ENCODE measurements around the gene SLC25A47.
"Not testable (repeated sequence)": the region's sequence is repeated elsewhere in the genome, so short reads cannot be mapped to it uniquely, and the experiment has no call there.

Gene SLC25A47

DNA sequence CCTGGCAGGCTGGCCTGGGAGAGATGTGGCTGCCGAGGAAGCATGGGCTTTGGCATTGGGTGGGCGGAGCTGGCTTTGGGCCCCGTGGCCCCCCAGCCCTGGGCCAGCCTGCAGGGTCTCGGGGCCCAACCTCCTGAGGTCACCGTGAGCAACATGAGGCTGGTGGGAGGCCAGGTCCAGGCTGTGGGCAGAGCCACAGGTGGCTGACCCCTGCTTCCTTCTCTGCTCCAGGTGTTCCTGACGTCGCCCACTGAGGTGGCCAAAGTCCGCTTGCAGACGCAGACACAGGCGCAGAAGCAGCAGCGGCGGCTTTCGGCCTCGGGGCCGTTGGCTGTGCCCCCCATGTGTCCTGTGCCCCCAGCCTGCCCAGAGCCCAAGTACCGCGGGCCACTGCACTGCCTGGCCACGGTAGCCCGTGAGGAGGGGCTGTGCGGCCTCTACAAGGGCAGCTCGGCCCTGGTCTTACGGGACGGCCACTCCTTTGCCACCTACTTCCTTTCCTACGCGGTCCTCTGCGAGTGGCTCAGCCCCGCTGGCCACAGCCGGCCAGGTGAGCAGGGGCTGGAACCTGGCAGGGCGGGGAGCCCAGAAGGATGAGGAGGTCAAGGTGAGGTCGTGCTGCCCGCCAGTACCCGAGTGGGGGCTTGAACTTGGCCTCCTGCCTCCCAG lies 5.5 kb downstream of the SLC25A47 start:
- DNase-seq, result no peak

DNA sequence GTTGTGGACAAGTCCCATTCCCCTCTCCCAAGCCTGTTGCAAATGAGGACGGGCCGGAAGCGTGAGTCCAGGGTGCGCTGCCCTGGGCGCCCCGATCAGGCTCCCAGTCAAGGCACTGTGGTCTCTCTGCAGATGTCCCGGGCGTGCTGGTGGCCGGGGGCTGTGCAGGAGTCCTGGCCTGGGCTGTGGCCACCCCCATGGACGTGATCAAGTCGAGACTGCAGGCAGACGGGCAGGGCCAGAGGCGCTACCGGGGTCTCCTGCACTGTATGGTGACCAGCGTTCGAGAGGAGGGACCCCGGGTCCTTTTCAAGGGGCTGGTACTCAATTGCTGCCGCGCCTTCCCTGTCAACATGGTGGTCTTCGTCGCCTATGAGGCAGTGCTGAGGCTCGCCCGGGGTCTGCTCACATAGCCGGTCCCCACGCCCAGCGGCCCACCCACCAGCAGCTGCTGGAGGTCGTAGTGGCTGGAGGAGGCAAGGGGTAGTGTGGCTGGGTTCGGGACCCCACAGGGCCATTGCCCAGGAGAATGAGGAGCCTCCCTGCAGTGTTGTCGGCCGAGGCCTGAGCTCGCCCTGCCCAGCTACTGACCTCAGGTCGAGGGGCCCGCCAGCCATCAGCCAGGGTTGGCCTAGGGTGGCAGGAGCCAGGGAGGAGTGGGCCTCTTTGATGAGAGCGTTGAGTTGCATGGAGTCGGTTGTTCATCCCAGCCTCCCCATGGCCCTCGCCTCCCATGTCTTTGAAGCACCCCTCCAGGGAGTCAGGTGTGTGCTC lies 6.3 kb downstream of the SLC25A47 start:
- DNase-seq, result no peak

DNA sequence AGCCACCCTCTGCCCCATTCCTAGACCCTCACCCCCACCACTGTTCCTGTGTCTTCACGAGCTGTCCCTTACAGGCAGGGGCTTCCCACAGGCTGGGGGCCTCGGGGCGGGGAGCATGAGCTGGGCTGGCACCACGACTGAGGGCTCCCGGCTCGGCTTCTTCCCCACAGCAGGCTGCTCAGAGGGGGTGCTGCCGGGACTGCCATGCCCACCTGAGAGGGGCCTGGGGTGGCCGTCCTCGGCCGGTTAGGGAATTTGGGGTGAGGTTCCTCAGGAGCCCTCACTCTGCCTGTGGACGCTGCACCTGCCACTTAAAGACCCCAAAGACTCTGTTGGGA lies 6.8 kb downstream of the SLC25A47 start:
- no peak for DNase-seq

GRCh38 chr14:100330388-100330931 lies 7.3 kb downstream of the SLC25A47 start:
- DNase-seq, result peak; percentile 33

- no peak for DNase-seq
These were observed 9.0 kb downstream of the SLC25A47 start for GRCh38 chr14:100332071-100332639.

GRCh38 chr14:100332797-100333196 lies 9.7 kb downstream of the SLC25A47 start:
- peak; percentile 90 for DNase-seq

DNA sequence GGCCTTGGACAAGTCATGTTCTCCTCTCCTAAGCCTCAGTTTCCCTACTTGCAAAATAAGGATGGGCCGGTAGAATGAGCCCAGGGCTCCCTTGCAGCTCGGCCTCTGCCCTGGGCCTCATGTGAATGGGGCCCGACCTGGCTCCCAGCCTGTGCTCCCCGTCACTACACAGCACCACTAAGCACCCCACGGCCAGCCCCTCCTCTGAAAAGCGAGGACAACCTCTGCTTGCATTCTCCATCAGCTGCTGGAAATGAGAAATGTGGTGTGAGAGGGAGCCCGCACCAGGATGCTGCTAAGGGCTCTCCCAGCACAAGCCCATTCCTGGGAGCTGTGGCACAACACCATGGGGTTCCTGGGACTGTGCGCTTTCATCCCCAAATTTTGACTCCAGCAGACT lies 10.2 kb downstream of the SLC25A47 start:
- no peak for DNase-seq

DNA sequence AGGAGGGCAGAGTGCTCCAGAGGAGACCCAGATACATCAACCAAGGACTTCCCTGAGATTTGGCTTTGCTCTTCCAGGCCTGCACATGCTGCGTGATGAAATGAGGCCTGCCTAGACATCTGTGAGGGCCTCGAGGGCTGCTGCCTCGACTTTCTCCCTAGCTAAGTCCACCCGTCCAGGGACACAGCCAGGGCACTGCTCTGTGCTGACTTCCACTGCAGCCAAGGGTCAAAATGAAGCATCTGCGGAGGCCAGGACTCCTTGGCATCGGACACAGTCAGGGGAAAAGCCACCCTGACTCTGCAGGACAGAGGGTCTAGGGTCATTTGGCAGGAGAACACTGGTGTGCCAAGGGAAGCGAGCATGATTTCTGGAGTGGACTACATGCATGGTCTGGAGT lies 10.7 kb downstream of the SLC25A47 start:
- DNase-seq, result no peak

DNA sequence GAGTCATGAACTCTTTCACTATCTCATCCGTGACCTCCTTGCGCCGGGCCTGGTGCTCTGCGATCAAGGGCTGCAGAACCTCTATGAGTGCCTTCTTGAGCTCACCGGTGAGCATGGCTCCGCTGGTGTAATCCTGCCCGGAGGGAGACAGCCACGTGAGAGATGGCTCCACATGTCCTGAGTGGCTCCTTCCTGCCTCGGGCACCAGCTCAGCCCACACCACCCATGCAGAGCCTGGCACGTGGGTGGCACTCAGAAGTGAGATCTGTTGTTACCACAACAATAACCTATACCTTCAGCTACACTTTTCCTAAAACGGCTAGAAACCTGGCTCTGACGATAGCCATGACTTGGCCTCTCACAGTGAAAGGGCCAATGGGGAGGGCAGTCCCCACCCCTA lies 11.8 kb downstream of the SLC25A47 start:
- DNase-seq, result no peak

DNA sequence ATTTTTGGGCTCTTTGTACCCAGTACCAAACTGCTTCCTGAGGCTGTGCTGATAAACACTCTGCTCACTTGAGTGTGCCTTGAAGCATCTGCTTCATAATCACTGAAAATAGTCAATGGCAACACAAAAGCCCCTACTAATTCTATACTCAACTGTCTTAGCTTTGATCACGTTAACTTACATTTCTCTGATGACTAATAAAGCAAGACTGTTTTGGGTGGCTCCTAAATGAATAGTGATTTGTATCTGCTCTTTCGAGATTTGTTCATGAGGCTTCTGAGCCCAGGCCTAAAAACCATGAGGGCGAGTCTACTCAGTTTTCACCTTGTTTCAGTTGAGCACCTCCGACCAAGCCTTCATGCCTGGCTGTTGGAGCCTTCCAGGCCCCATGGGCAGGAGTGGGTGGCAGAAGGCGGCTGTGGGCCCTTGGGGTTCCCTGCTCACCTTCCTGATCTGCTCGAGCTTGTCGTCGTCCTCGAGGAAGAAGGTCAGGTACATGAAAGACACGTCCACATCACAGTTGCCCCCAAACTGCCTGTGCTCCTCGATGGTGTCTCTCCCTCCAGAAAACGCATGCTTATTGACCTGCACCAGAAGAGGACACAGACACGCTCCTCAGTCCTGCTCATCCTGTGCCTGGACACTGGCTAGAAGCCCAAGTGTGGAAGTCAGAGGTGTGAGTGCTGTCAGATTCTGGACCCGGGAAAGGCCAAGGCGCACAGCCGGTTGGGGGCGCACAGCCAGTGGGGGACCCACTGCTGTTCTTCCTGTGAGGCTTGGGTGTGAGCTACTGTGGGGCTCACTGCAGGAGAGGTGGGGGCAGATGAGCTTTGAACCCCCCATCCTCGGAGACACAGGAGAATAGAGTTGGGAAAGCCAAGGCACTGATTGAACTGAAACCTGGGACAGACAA lies 13.7 kb downstream of the SLC25A47 start:
- no peak for DNase-seq

DNA sequence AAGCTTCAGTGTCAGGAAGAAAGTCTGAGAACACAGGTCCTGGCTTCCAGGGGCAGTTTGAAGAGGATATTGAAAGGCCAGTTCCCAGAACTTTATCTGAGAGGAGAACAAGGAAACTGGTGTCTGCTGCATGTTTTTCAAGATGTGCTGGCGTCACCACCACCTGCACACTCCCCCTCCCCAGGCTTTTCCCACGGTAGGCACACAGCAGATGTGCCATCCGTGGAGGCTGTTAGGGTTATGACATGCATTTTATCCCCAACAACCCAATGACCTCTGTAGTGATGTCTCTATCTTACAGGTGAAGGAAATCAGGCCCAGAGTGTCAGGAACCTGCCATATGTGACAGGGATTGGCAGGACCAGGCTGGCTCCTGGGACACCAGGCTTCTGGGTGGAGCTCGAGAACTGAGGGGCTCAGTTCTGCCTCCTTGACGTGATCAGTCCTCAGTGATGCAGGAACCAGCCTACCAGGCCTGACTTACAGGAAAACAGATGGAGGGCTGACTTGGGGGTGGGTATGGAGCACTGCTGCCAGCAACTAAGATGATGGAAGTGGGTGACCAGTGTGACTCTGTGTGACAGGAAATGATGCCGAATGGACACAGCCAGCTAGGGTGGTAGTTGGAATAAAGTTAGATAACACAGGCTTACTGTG lies 16.8 kb downstream of the SLC25A47 start:
- DNase-seq, result no peak

GRCh38 chr14:100340423-100340813 lies 17.3 kb downstream of the SLC25A47 start:
- no peak for DNase-seq

DNA sequence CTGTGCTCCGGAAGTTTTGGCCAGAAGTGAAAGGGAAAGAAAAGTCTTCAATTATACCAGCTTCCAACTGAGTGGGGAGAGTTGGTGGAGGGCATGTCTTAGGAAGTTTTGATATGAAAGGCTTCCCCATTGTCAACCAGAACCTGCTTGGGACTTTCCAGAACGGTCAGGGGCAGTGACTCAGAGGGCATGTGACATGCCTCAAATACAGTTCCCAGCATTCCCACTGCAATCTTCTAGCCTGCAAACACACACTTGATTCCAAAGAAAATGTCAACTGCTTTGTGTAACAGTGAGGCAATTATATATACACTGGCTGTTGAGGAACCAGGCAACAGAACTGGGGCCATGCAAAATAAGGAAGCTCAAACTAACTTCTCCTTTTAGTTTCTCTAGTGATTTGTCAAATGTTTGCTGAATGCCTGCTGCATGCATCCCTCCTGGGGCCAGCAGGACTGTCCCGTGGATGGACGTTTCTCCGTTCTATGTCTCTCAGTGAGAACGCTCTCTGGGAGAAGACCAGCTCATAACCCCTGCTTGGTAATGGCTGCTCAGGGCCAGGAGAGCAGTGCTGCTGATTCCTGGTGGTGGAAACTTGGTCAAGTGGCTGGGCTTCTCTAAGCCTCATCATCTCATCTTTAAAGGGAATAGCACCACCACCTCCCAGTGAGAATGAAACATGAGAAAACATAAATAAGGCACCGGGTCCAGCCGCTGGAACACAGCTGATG lies 18.3 kb downstream of the SLC25A47 start:
- DNase-seq, result peak; percentile 21

DNA sequence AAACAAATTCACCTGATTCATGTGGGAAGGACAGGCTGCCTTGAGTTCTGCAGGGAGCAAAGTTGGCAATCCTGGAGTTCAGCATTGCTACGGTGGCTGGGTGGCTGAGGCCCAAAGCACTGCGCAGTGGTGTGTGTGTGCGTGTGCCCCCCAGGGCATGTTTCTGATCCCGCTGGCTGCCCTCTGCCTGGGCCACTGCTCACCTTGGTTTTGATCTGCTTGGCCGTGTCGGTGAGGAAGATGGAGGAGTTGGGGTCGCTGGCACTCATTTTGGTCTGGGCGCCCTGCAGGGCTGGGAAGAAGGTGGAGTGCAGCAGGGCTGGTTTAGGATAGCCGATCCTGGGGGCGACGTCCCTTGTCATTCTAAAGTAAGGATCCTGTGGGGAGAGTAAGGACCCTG lies 19.1 kb downstream of the SLC25A47 start:
- DNase-seq, result no peak

DNA sequence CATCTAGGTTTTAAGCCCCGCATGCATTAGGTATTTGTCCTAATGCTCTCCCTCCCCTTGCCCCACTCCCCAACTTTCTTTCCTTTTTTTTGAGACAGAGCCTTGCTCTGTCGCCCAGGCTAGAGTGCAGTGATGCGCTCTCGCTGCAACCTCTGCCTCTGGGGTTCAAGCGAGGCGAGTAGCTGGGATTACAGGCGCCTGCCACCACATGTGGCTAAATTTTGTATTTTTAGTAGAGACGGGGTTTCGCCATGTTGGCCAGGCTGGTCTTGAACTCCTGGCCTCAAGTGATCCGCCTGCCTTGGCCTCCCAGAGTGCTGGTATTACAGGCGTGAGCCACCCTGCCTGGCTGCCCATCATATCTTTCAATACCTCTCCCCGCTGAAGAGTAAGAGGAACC lies 19.7 kb downstream of the SLC25A47 start:
- not testable (repeated sequence) for DNase-seq

- not testable (repeated sequence) for DNase-seq
These were observed 21.5 kb downstream of the SLC25A47 start for GRCh38 chr14:100344657-100345056.

- no peak for DNase-seq
These were observed 22.6 kb downstream of the SLC25A47 start for GRCh38 chr14:100345711-100346110.

- DNase-seq, result no peak
These were observed 23.4 kb downstream of the SLC25A47 start for GRCh38 chr14:100346306-100347091.

- peak; percentile 84 for DNase-seq
These were observed 25.2 kb downstream of the SLC25A47 start for GRCh38 chr14:100348253-100348729.

Data from NCI-H69 (cell line).